Bronchial epithelial cell (primary cell): ENCODE measurements around the gene CTPS2. TPM values are rescaled to one million over a fixed set of nuclear protein-coding genes. Genes with fewer than 3 reads are reported as not detected.

Experiments used
- DNase-seq: peaks from one replicate; pipeline ENCODE4 v3.0.0-alpha.2; 2010; ENCODE audit warnings: low read depth
- FAIRE-seq: peaks from 2 replicates; lab custom pipeline; 2011; peaks lifted over from hg19 to GRCh38; lab: Jason Lieb, UNC
- H3K27me3 ChIP-seq: 2 replicates; pipeline ENCODE4 v1.5.1; 2011; ENCODE audit warnings: low read length; ENCODE audit not compliant: control insufficient read depth, insufficient read depth
- H3K36me3 ChIP-seq: 2 replicates; pipeline ENCODE4 v1.5.1; 2011; ENCODE audit warnings: low read length; ENCODE audit not compliant: control insufficient read depth, insufficient read depth
- H3K4me3 ChIP-seq: 2 replicates; pipeline ENCODE4 v1.5.1; 2011; ENCODE audit warnings: mild to moderate bottlenecking, low read depth, low read length, control low read depth
- CTCF ChIP-seq: IDR thresholded peaks from 2 replicates; pipeline ENCODE4 v1.5.1; 2011; ENCODE audit warnings: mild to moderate bottlenecking, moderate library complexity, low read length, control low read depth, inconsistent platforms; ENCODE audit not compliant: insufficient read depth, severe bottlenecking
- total RNA-seq: library from RNA; depleted of rRNA; stranded (reverse); fragments of >200 nt; gene quantifications from 2 replicates; pipeline ENCODE4 v1.2.1, GENCODE V29; 2014

The CTPS2 gene
- total RNA-seq, 1 donor from 2014 or later = 5.8 TPM

GRCh38 chrX:16592194-16592770 lies 120.2 kb downstream of the CTPS2 start:
- no peak for DNase-seq
- no peak for TF ChIP-seq CTCF
- H3K27me3 ChIP-seq = no peaks in the 10 kb centered on the region
- H3K36me3 ChIP-seq = no peaks in the 10 kb centered on the region
- H3K4me3 ChIP-seq = no peak overlapping the region
- no peak for FAIRE-seq

GRCh38 chrX:16589826-16590225 lies 122.6 kb downstream of the CTPS2 start:
- FAIRE-seq = no peak
- H3K4me3 ChIP-seq = no peak overlapping the region

GRCh38 chrX:16589211-16589610 lies 123.3 kb downstream of the CTPS2 start:
- H3K4me3 ChIP-seq = no peak overlapping the region
- TF ChIP-seq CTCF = no peak
- H3K27me3 ChIP-seq = no peaks in the 10 kb centered on the region
- H3K36me3 ChIP-seq = no peaks in the 10 kb centered on the region
- FAIRE-seq (no peak), DNase-seq (peak; percentile 75)

More at GRCh38 chrX:16589826-16590225, 122.6 kb downstream of the CTPS2 start:
- peak; percentile 68 for DNase-seq
- H3K36me3 ChIP-seq = no peaks in the 10 kb centered on the region
- TF ChIP-seq CTCF = no peak
- no peaks in the 10 kb centered on the region for H3K27me3 ChIP-seq

- TF ChIP-seq CTCF = no peak
- no peak for FAIRE-seq
- no peak overlapping the region for H3K4me3 ChIP-seq
- no peaks in the 10 kb centered on the region for H3K36me3 ChIP-seq
- H3K27me3 ChIP-seq = no peaks in the 10 kb centered on the region
- DNase-seq = no peak
Observed at GRCh38 chrX:16588266-16588665, 124.2 kb downstream of the CTPS2 start.

GRCh38 chrX:16587836-16588235 lies 124.6 kb downstream of the CTPS2 start:
- TF ChIP-seq CTCF = no peak
- peak; percentile 63 for DNase-seq
- H3K27me3 ChIP-seq = no peaks in the 10 kb centered on the region
- no peak for FAIRE-seq
- H3K4me3 ChIP-seq = no peak overlapping the region
- no peaks in the 10 kb centered on the region for H3K36me3 ChIP-seq

GRCh38 chrX:16586377-16587112 lies 125.9 kb downstream of the CTPS2 start:
- TF ChIP-seq CTCF = no peak
- H3K27me3 ChIP-seq = no peaks in the 10 kb centered on the region
- no peak overlapping the region for H3K4me3 ChIP-seq
- no peaks in the 10 kb centered on the region for H3K36me3 ChIP-seq
- FAIRE-seq (no peak), DNase-seq (no peak)
